Lower leg skin (tissue), 4 donors: ENCODE data around the gene BCAT1. TPM values are rescaled to one million over a fixed set of nuclear protein-coding genes. Genes with fewer than 3 reads are reported as not detected.

Experiments used
- DNase-seq, 2 donors: peaks; one replicate each; pipeline ENCODE4 v3.0.0-alpha.2; 2019; ENCODE audit warnings: low spot score in 2 of 2
- H3K4me3 ChIP-seq: fragments of 200-600 bp; sonication (generic); 2 replicates; pipeline ENCODE4 v1.5.1; 2017; ENCODE audit warnings: mild to moderate bottlenecking, low read depth; ENCODE audit not compliant: poor library complexity, severe bottlenecking
- CTCF ChIP-seq, 3 donors: fragments of 450-650 bp; IDR thresholded peaks; one replicate each; pipeline ENCODE4 v1.5.1; 2016; ENCODE audit warnings: antibody characterized with exemption in 3 of 3, mild to moderate bottlenecking in 3 of 3, moderate library complexity in 2 of 3
- POLR2A ChIP-seq, 2 donors: fragments of 450-650 bp; IDR thresholded peaks; one replicate each; pipeline ENCODE4 v1.6.1; 2016 to 2017; ENCODE audit warnings: antibody characterized with exemption in 2 of 2, mild to moderate bottlenecking in 1 of 2, moderate library complexity in 1 of 2
- WGBS, 2 donors: methylation state at CpG; one replicate each; pipeline ENCODE4 v1.1.5; 2018; 5-methylcytosine and 5-hydroxymethylcytosine counted together
- intact Hi-C: fragments of 100-400 bp; cut with DNase I; formaldehyde crosslinking; loops from one replicate; pipeline ENCODE4 v1.15.0; 2023; ENCODE audit warnings: low total_unique reads
- total RNA-seq, 4 donors: library from RNA; depleted of rRNA; stranded (reverse); fragments of >200 nt; gene quantifications; one replicate each; pipeline ENCODE4 v1.1.0, GENCODE V29; 2016

Gene BCAT1
- total RNA-seq, 4 donors from 2014 or later, result 1.0 to 4.6 (median 2.8) TPM

- intact Hi-C loops, result no loop called here
- 95% methylated on average over 5 of the region's 5 CpGs for WGBS, 2 donors
- DNase-seq, result no peak
- no peak overlapping the region for H3K4me3 ChIP-seq
- no peak for TF ChIP-seq CTCF (IDR thresholded peaks at IDR 0.05)
- TF ChIP-seq POLR2A (IDR thresholded peaks at IDR 0.05), result no peak
These were observed 173.8 kb downstream of the BCAT1 start for GRCh38 chr12:24775073-24775472.

- 86% methylated on average over 3 of the region's 3 CpGs for WGBS, 2 donors
- DNase-seq, result no peak
- TF ChIP-seq POLR2A (IDR thresholded peaks at IDR 0.05) (no peak), CTCF (IDR thresholded peaks at IDR 0.05) (no peak)
- intact Hi-C loops, result no loop called here
- H3K4me3 ChIP-seq, result no peak overlapping the region
These were observed 174.9 kb downstream of the BCAT1 start for GRCh38 chr12:24773996-24774395.

- no peak for DNase-seq
- no peak overlapping the region for H3K4me3 ChIP-seq
- intact Hi-C loops, result no loop called here
- TF ChIP-seq POLR2A (IDR thresholded peaks at IDR 0.05) (no peak), CTCF (IDR thresholded peaks at IDR 0.05) (no peak)
These were observed 176.1 kb downstream of the BCAT1 start for GRCh38 chr12:24772813-24773212.

- 68 to 84% methylated on average over 4 of the region's 4 CpGs for WGBS, 2 donors
- no peak for DNase-seq
- intact Hi-C loops, result no loop called here
- TF ChIP-seq CTCF (IDR thresholded peaks at IDR 0.05) (no peak), POLR2A (IDR thresholded peaks at IDR 0.05) (no peak)
- no peak overlapping the region for H3K4me3 ChIP-seq
These were observed 178.1 kb downstream of the BCAT1 start for GRCh38 chr12:24770821-24771220.

- intact Hi-C loops, result no loop called here
- WGBS, 2 donors, result 92 to 93% methylated on average over 3 of the region's 3 CpGs
- TF ChIP-seq CTCF (IDR thresholded peaks at IDR 0.05) (no peak), POLR2A (IDR thresholded peaks at IDR 0.05) (no peak)
- no peak for DNase-seq
- H3K4me3 ChIP-seq, result no peak overlapping the region
These were observed 178.6 kb downstream of the BCAT1 start for GRCh38 chr12:24770334-24770733.

- no peak overlapping the region for H3K4me3 ChIP-seq
- intact Hi-C loops, result no loop called here
- DNase-seq, result no peak
- 93 to 100% methylated on average over 3 of the region's 3 CpGs for WGBS, 2 donors
- TF ChIP-seq POLR2A (IDR thresholded peaks at IDR 0.05) (no peak), CTCF (IDR thresholded peaks at IDR 0.05) (no peak)
These were observed 179.2 kb downstream of the BCAT1 start for GRCh38 chr12:24769682-24770081.
